ENCODE results near the gene CCL20. TPM values are rescaled to one million over a fixed set of nuclear protein-coding genes. Genes with fewer than 3 reads are reported as not detected.
A peak's percentile ranks its signal among the peaks of the same experiment; 100 is the strongest.

CCL20 gene
- total and polyA plus RNA-seq, 2 of the 13 experiments (the other 11 are each of a cell fraction or from before 2014, with no cell fraction given) = 223 to 903 TPM

DNA sequence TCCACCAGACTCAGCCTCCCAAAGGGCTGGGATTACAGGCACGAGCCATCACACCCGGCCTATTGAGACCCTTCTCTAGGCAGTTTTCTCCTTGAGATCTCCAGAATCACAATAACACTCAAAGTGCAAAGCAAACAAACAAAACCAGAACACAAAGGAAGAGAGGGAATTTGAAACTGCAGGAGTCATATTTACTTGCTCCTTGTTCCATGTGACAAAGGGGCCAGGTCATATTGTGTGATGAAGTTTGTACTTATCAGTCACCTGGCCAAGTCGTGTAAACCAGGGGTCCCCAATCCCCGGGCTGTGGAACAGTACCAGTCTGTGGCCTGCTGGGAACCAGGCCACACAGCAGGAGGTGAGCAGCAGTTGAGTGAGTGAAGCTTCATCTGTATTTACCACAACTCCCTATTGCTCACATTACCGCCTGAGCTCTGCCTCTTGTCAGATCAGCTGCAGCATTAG lies 41.4 kb upstream of the CCL20 start (continued):
- no peak for TF ChIP-seq SATB2 (CRISPR knock-in tag; IDR thresholded peaks at IDR 0.05)
- no peak for TF ChIP-seq ZNF251 (CRISPR knock-in tag; IDR thresholded peaks at IDR 0.05)
- TF ChIP-seq ZNF274 (CRISPR knock-in tag; IDR thresholded peaks at IDR 0.05) = no peak
- 0 out of 2 replicates have a peak, but pooled peaks have one; percentile 25 for TF ChIP-seq CSRNP1 (CRISPR knock-in tag; IDR thresholded peaks at IDR 0.05)
- TF ChIP-seq SNAPC2 (CRISPR knock-in tag; IDR thresholded peaks at IDR 0.05) = no peak
- no peak for TF ChIP-seq ZNF12 (CRISPR knock-in tag; IDR thresholded peaks at IDR 0.05)
- peak; percentile 49; the same call in 1 of the 2 replicates for TF ChIP-seq ZNF607 (CRISPR knock-in tag; IDR thresholded peaks at IDR 0.05; ENCODE audit: borderline replicate concordance)
- peak; percentile 51 for TF ChIP-seq ZFX (CRISPR knock-in tag; IDR thresholded peaks at IDR 0.05; ENCODE audit: low read depth)
- no peak for TF ChIP-seq ZNF331 (CRISPR knock-in tag; IDR thresholded peaks at IDR 0.05)
- peak; percentile 65 for TF ChIP-seq RARA (CRISPR knock-in tag; IDR thresholded peaks at IDR 0.05)
- no peak for TF ChIP-seq GATAD1 (CRISPR knock-in tag; IDR thresholded peaks at IDR 0.05)
- TF ChIP-seq FOXA1 (IDR thresholded peaks at IDR 0.05) = no peak
- peak; percentile 34; the same call in 1 of the 2 replicates for TF ChIP-seq FOXA1 (CRISPR knock-in tag; IDR thresholded peaks at IDR 0.05)
- TF ChIP-seq TP53 (CRISPR knock-in tag; conservative IDR thresholded peaks at IDR 0.05) = no peak
- TF ChIP-seq REPIN1 (CRISPR knock-in tag; IDR thresholded peaks at IDR 0.05; ENCODE audit: borderline replicate concordance, low read depth) = 0 out of 2 replicates have a peak, but pooled peaks have one; percentile 30
- TF ChIP-seq, protein P1, sequence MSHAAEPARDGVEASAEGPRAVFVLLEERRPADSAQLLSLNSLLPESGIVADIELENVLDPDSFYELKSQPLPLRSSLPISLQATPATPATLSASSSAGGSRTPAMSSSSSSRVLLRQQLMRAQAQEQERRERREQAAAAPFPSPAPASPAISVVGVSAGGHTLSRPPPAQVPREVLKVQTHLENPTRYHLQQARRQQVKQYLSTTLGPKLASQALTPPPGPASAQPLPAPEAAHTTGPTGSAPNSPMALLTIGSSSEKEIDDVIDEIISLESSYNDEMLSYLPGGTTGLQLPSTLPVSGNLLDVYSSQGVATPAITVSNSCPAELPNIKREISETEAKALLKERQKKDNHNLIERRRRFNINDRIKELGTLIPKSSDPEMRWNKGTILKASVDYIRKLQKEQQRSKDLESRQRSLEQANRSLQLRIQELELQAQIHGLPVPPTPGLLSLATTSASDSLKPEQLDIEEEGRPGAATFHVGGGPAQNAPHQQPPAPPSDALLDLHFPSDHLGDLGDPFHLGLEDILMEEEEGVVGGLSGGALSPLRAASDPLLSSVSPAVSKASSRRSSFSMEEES (CRISPR knock-in tag; IDR thresholded peaks at IDR 0.05) = peak; percentile 51; the same call in 1 of the 2 replicates
- TF ChIP-seq, protein P2, sequence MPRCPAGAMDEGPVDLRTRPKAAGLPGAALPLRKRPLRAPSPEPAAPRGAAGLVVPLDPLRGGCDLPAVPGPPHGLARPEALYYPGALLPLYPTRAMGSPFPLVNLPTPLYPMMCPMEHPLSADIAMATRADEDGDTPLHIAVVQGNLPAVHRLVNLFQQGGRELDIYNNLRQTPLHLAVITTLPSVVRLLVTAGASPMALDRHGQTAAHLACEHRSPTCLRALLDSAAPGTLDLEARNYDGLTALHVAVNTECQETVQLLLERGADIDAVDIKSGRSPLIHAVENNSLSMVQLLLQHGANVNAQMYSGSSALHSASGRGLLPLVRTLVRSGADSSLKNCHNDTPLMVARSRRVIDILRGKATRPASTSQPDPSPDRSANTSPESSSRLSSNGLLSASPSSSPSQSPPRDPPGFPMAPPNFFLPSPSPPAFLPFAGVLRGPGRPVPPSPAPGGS (CRISPR knock-in tag; IDR thresholded peaks at IDR 0.05) = 0 out of 2 replicates have a peak, but pooled peaks have one; percentile 16
- no peak for TF ChIP-seq SMARCC2 (IDR thresholded peaks at IDR 0.05)
- no peak for TF ChIP-seq ZBTB7B (CRISPR knock-in tag; IDR thresholded peaks at IDR 0.05)
- peak; percentile 83; the same call in 1 of the 2 replicates for TF ChIP-seq FLYWCH1 (CRISPR knock-in tag; IDR thresholded peaks at IDR 0.05)
- TF ChIP-seq TGIF2 (CRISPR knock-in tag; IDR thresholded peaks at IDR 0.05) = no peak
- TF ChIP-seq DR1 (CRISPR knock-in tag; IDR thresholded peaks at IDR 0.05) = no peak
- no peak for TF ChIP-seq SOX6 (IDR thresholded peaks at IDR 0.05)
- TF ChIP-seq SOX6 (CRISPR knock-in tag; IDR thresholded peaks at IDR 0.05) = peak; percentile 87
- no peak for TF ChIP-seq CREBL2 (CRISPR knock-in tag; IDR thresholded peaks at IDR 0.05; ENCODE audit: borderline replicate concordance)
- TF ChIP-seq ZSCAN21 (CRISPR knock-in tag; IDR thresholded peaks at IDR 0.05; ENCODE audit: borderline replicate concordance) = no peak
- TF ChIP-seq NFE2L2 (IDR thresholded peaks at IDR 0.05; ENCODE audit: low read length) = no peak
- 0 out of 4 replicates have a peak, but pooled peaks of 1 of the 2 experiments have one; percentile 25 for TF ChIP-seq NR2F1 (CRISPR knock-in tag; IDR thresholded peaks at IDR 0.05)
